Activated CD8-positive, alpha-beta memory T cell treated with anti-CD3 and anti-CD28 coated beads for 4 hours (primary cell): Measurements from ENCODE around the gene ATP6V0D1.
A peak's percentile ranks its signal among the peaks of the same experiment; 100 is the strongest.
"Not testable (repeated sequence)": the region's sequence is repeated elsewhere in the genome, so short reads cannot be mapped to it uniquely, and the experiment has no call there.

Experiments used
- DNase-seq, 2 donors: peaks; one replicate each; pipeline ENCODE4 v3.0.0-alpha.2; 2020; ENCODE audit warnings: low read depth in 2 of 2

Gene ATP6V0D1

GRCh38 chr16:67480833-67481560 lies at the start of gene ATP6V0D1:
ATP6V0D1 (minus strand) TSS chr16:67481157; CDS start chr16:67481086, 71 bp downstream.
- peak; percentile 96 to 97 for DNase-seq

GRCh38 chr16:67530013-67530939 lies 49.3 kb upstream of the ATP6V0D1 start:
- no peak for DNase-seq

GRCh38 chr16:67529582-67530012 lies 48.6 kb upstream of the ATP6V0D1 start:
- no peak for DNase-seq

- DNase-seq = no peak
Observed at GRCh38 chr16:67528870-67529581, 48.1 kb upstream of the ATP6V0D1 start.

- DNase-seq = no peak
Observed at GRCh38 chr16:67528222-67528869, 47.4 kb upstream of the ATP6V0D1 start, which contains the start of gene RIPOR1. RIPOR1 (plus strand) TSS chr16:67528829; CDS start chr16:67538447, 9,618 bp downstream.

- DNase-seq = no peak
Observed at GRCh38 chr16:67526149-67526791, 45.3 kb upstream of the ATP6V0D1 start.

- no peak for DNase-seq
Observed at GRCh38 chr16:67525176-67525860, 44.4 kb upstream of the ATP6V0D1 start.

- DNase-seq = peak; percentile 92 to 97
Observed at GRCh38 chr16:67521095-67521804, 40.3 kb upstream of the ATP6V0D1 start.

- DNase-seq = no peak
Observed at GRCh38 chr16:67519242-67519641, 38.3 kb upstream of the ATP6V0D1 start.

- DNase-seq = no peak
Observed at GRCh38 chr16:67518676-67519075, 37.7 kb upstream of the ATP6V0D1 start.

- no peak for DNase-seq
Observed at GRCh38 chr16:67517661-67518423, 36.9 kb upstream of the ATP6V0D1 start.

GRCh38 chr16:67517155-67517445 lies 36.1 kb upstream of the ATP6V0D1 start:
- no peak for DNase-seq

- no peak for DNase-seq
Observed at GRCh38 chr16:67516296-67517154, 35.6 kb upstream of the ATP6V0D1 start.

- DNase-seq = peak; percentile 62 to 65
Observed at GRCh38 chr16:67514382-67514828, 33.4 kb upstream of the ATP6V0D1 start.

- not testable (repeated sequence) for DNase-seq
Observed at GRCh38 chr16:67513892-67514291, 32.9 kb upstream of the ATP6V0D1 start.

GRCh38 chr16:67509016-67509415 lies 28.1 kb upstream of the ATP6V0D1 start:
- no peak for DNase-seq

GRCh38 chr16:67506468-67506867 lies 25.5 kb upstream of the ATP6V0D1 start:
- no peak for DNase-seq
